GM12878 (cell line): ENCODE results near the gene KRT34.

Experiments used
- ATF7 ChIP-seq: fragments of 450-650 bp; IDR thresholded peaks from 2 replicates; pipeline ENCODE4 v1.6.1; 2016; ENCODE audit warnings: low read depth, mild to moderate bottlenecking
- CREB1 ChIP-seq: IDR thresholded peaks from 2 replicates; pipeline ENCODE4 v1.6.1; 2012; ENCODE audit warnings: low read depth, mild to moderate bottlenecking, inconsistent platforms
- JUNB ChIP-seq: IDR thresholded peaks from 2 replicates; pipeline ENCODE4 v1.6.1; 2016; ENCODE audit warnings: antibody characterized with exemption, mild to moderate bottlenecking
- MAX ChIP-seq: IDR thresholded peaks from 2 replicates; pipeline ENCODE4 v1.6.1; 2012; ENCODE audit warnings: low read depth, low read length, improper control_type of control experiment
- POLR2AphosphoS2 ChIP-seq: IDR thresholded peaks from 2 replicates; pipeline ENCODE4 v1.6.1; 2011; ENCODE audit warnings: low read depth, mild to moderate bottlenecking, low read length, improper control_type of control experiment, moderate library complexity
- RAD21 ChIP-seq: IDR thresholded peaks from 2 replicates; pipeline ENCODE4 v1.6.1; 2011; ENCODE audit warnings: mild to moderate bottlenecking, low read depth, low read length, moderate library complexity; ENCODE audit not compliant: insufficient read depth
- SREBF2 ChIP-seq: IDR thresholded peaks from 2 replicates; pipeline ENCODE4 v1.6.1; 2012; ENCODE audit warnings: mild to moderate bottlenecking, low read length
- TCF12 ChIP-seq: IDR thresholded peaks from 2 replicates; pipeline ENCODE4 v1.6.1; 2011; ENCODE audit warnings: low read depth, mild to moderate bottlenecking, low read length
- TF ChIP-seq, protein P1 (sequence below), 3 experiments: IDR thresholded peaks in 2 of 3; conservative IDR thresholded peaks in 1 of 3; 2 replicates each; pipeline ENCODE4 v1.5.1; 2011; ENCODE audit warnings: low read depth in 3 of 3, low read length in 3 of 3, mild to moderate bottlenecking in 3 of 3, control low read depth in 2 of 3, moderate library complexity in 2 of 3, inconsistent platforms in 1 of 3, mixed read lengths in 1 of 3; ENCODE audit not compliant: control insufficient read depth in 2 of 3, insufficient read depth in 1 of 3; ENCODE audit errors: extremely low read depth in 1 of 3
- TF ChIP-seq, protein P2 (sequence below): IDR thresholded peaks from 2 replicates; pipeline ENCODE4 v1.6.1; 2012; ENCODE audit warnings: low read depth, low read length, improper control_type of control experiment

GRCh38 chr17:41419716-41420115 lies 37.6 kb upstream of the KRT34 start:
- TF ChIP-seq ATF7, result no peak
- TF ChIP-seq MAX, result no peak
- TF ChIP-seq CREB1, result no peak
- TF ChIP-seq, protein P1, sequence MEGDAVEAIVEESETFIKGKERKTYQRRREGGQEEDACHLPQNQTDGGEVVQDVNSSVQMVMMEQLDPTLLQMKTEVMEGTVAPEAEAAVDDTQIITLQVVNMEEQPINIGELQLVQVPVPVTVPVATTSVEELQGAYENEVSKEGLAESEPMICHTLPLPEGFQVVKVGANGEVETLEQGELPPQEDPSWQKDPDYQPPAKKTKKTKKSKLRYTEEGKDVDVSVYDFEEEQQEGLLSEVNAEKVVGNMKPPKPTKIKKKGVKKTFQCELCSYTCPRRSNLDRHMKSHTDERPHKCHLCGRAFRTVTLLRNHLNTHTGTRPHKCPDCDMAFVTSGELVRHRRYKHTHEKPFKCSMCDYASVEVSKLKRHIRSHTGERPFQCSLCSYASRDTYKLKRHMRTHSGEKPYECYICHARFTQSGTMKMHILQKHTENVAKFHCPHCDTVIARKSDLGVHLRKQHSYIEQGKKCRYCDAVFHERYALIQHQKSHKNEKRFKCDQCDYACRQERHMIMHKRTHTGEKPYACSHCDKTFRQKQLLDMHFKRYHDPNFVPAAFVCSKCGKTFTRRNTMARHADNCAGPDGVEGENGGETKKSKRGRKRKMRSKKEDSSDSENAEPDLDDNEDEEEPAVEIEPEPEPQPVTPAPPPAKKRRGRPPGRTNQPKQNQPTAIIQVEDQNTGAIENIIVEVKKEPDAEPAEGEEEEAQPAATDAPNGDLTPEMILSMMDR (IDR thresholded peaks at IDR 0.05 in 2 of 3, conservative IDR thresholded peaks at IDR 0.05 in 1 of 3; ENCODE audit: control insufficient read depth in 2 of 3, extremely low read depth in 1 of 3, insufficient read depth in 1 of 3, low read depth in 3 of 3, low read length in 3 of 3), result no peak
- TF ChIP-seq TCF12, result no peak
- TF ChIP-seq RAD21, result no peak
- TF ChIP-seq POLR2AphosphoS2, result no peak
- no peak for TF ChIP-seq JUNB
- TF ChIP-seq SREBF2, result no peak
- TF ChIP-seq, protein P2, sequence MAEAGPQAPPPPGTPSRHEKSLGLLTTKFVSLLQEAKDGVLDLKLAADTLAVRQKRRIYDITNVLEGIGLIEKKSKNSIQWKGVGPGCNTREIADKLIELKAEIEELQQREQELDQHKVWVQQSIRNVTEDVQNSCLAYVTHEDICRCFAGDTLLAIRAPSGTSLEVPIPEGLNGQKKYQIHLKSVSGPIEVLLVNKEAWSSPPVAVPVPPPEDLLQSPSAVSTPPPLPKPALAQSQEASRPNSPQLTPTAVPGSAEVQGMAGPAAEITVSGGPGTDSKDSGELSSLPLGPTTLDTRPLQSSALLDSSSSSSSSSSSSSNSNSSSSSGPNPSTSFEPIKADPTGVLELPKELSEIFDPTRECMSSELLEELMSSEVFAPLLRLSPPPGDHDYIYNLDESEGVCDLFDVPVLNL, result no peak
